GM21825 (cell line): Measurements from ENCODE around the gene KIDINS220.

Experiments
- ATAC-seq: cut with Tn5 transposase; IDR thresholded peaks from one replicate; pipeline ENCODE4 v1.9.1; 2021; ENCODE audit warnings: mild to moderate bottlenecking, moderate library complexity; ENCODE audit not compliant: unreplicated experiment

Gene KIDINS220

DNA sequence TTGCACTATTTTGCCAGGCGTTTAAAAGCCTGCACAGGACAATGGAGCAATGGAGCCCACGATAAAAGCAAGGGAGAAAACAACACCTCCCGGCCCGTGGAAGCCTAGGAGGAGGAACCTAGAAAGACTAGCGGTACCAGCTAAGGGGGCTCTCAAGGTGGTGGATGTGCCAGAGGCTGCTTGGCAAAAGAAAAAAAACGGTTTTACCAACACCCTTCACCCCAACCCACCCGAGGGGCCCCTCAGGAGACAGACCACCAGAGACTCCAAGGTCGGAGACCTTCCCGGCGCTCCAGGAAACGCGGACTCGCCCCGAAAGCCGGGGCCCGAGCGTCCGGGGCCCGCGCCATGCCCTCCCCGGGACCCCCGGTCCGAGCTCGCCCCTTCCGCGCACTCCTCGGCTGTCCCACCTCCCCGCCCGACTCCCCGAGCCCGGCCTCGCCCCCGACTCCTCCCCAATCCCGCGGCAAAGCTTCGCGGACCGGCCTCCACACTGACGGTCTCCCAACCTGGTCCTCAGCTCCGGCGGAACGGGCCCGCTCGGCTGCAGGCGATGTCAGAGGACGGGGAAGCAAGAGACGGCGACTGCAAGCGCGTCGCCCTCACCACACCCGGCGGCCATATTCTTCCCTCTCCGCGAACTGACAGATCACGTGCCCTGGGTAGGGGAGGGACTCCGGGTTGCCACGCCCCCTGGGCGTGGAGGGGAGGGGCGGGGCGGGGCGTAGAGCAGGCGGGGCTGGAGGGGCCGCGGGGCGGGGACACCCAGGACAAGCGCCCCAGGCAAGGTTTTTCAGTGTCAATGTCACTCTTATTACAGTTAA lies at the start of gene KIDINS220:
TSS of gene KIDINS220 (minus strand) at position 643 of the 824 bp plus-strand sequence. CDS start 10,520 bp downstream, outside the sequence.
- ATAC-seq, result peak; percentile 94

DNA sequence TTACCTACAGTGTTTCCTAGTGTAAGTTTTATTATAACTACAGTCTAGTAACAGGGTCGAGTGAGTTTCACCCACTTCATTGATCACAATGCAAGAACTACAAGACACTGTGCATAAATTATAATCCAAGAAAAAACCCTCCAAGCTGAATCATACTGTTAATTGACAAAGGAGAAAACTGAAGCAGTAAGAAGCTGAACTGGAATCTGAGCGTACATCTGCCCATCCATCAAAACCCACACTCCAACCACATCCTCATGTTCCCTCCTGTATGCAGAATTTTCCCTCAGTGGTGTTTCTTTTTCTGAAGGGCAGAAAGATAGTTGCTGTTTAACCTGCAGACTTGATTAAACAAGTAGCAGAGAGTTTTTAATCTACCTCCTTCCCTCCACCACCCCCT lies 49.5 kb upstream of the KIDINS220 start:
- ATAC-seq, result no peak

DNA sequence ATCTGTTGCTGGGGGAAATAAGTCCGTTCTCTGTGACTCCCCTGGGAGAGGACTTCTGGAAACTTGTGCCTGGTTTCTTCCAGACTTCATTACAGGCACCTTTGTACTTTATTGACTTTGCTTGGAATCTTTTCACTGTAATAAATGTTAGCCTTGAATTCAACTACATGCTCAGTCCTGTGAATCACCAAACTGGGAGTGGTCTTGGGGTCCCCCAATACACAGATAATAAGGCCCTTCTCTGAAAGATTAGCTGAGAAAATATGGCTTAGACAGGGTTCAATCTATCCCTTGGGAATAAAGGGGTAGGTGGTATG lies 48.7 kb upstream of the KIDINS220 start:
- ATAC-seq, result no peak

- ATAC-seq, result no peak
These were observed 48.2 kb upstream of the KIDINS220 start for GRCh38 chr2:8885449-8886201.

DNA sequence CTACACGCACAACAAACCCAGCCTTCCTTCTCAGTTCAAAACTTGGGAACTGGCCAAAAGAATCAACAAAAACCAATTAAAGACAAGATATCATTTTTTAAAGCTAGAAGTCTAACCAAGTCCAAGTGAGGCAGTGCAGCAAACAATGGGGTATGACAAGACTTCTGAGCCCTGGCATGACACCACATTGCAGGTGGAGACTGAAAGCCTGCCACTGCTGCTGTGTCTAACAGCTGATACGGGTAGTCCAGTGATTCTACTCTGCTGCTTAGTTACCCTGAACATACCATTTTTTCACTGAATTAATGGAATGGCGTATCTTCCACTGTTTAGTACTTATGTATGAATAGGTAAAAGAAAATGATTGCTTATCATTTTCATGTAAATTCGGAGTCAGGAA lies 47.4 kb upstream of the KIDINS220 start:
- ATAC-seq, result no peak

GRCh38 chr2:8882094-8882493 lies 44.7 kb upstream of the KIDINS220 start:
- no peak for ATAC-seq

DNA sequence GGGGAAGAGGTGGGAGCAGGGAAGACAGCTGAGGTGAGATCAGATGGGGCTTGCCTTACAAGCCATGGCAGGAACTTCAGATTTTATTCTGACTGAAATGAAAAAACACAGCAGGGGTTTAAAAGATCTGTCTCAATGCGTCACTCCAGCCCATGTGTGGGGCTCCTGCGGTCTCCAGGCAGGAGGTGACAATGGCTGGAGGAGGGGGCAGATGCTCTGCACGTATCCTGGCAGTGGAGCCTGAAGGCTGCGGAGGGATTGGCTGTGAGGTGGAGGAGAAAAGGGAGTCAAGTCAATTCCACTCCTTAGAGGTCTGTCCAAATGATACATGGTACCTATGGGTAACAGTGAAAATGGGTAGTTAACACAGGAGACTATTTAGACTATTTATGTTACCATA lies 40.5 kb upstream of the KIDINS220 start:
- ATAC-seq, result no peak

GRCh38 chr2:8877332-8877731 lies 39.9 kb upstream of the KIDINS220 start:
- ATAC-seq, result no peak

DNA sequence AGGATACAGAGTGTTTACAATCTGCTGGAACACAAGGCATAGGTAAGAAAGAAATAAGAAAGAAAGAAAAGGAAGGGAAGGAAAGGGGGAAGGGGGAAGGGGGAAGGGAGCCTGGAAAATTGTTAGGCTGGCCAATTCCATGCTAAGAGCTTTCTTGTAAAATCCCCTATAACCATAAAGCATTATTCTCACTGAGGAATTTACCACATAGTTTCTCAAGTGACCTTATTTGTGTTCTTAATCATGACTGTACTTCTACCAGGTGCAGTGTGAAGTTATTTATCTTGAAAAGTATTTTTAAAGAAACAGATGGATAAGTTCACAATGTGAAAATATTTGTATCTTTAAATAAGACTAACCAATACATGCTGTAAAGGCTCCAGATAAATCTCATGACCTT lies 39.2 kb upstream of the KIDINS220 start:
- ATAC-seq, result no peak

DNA sequence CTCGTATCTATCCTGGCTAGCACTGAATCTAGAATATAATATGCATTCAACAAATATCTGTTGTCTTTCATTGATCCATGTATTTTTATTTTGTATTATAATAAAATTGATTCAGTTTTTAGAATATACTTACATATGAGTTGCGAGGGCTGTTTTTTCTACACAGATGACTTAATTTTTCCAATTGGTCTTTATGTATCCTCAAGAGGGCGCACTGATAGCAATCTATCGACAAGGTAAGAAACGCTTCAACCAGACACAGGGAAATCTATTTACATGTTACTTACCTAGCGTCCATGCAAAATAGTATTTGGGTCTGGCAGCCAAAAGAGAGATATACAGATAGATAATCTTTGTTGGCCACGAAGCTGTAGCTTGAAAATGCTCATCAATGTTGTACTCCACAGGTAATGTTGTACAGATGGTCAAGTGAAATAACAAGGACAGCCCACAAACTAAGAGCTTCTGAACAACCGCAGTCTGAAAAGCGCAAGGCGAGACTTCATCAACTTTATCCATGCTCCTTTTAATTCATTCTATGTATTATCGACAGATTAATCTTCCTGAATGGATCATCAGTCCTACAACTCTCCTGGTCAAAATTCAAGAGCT lies 35.5 kb upstream of the KIDINS220 start:
- no peak for ATAC-seq

DNA sequence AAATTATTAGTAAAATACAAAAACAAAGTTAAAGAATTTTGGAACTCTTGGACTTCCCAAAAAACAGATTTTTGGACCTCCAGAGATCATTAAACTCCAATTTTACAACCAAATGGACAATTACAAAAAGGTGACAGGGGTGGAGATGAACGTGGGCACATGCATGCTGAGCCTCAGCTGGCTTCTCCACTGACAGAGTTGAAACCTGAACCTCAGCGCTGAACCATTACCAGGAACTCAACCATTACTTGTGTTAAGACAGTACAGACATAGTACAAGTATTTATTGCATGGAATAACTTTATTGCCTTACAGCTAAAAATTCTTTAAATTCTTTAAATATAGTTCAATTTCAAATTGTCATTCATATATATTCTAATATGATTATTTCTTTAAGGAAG lies 33.0 kb upstream of the KIDINS220 start:
- no peak for ATAC-seq

GRCh38 chr2:8867363-8867762 lies 29.9 kb upstream of the KIDINS220 start:
- no peak for ATAC-seq

- no peak for ATAC-seq
These were observed 26.0 kb upstream of the KIDINS220 start for GRCh38 chr2:8863331-8863953.

GRCh38 chr2:8862230-8862629 lies 24.8 kb upstream of the KIDINS220 start:
- ATAC-seq, result no peak

DNA sequence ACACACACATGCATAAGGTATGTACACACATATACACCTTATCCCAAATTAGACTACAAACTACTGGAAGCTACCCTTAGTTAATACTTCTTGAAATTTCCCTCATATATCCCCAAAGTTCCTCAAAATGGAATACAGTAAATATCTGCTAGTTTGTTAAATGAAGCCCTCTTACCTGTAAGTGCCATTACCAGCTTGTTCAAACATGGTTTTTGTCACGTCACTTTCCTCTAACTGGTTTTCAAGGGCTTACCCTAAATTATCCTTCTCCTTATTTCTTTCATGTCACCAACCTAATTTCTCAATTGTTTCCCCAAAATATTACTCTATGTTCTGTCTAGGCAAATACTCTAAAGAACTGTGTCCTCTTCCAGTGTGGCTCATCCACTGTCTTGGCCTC lies 24.4 kb upstream of the KIDINS220 start:
- no peak for ATAC-seq

- no peak for ATAC-seq
These were observed 22.8 kb upstream of the KIDINS220 start for GRCh38 chr2:8860239-8860638.

- no peak for ATAC-seq
These were observed 21.5 kb upstream of the KIDINS220 start for GRCh38 chr2:8858910-8859309.

DNA sequence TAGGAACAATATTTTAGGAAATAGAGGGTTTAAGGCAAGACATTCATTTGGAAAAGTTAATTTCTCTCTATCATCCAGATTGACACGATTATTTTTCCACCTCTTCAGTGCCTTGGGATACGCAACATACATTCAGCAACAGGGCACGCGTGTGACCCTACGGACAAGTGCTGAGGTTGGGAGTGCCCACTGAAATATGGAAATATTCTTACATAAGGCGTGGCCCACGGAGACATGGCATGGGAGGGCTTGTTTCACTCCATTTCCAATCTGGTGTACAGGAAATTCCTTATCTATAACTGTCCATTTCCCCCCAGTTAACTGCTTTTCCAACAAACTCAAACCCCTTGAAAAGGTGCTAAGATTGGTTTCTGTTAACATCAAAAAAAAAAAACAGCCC lies 20.9 kb upstream of the KIDINS220 start:
- ATAC-seq, result no peak

DNA sequence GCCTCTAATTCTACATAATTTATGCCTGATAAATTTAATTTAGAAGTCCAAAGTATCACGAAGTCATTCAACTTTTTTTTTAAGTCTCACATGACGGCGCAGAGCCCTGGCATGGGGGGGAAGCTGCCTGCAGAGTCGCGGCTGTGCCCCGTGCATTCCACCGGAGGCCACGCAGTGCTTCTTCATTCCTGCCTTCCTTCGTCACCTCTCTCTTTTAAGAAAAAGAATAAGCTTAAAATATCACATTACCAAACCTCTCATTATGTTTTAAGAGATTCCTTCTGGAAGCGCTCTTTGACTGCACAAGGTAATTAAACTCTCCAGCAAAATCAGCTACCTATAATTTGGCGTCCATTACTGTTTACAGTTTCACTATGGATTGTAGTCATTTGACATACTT lies 20.3 kb upstream of the KIDINS220 start:
- ATAC-seq, result no peak

DNA sequence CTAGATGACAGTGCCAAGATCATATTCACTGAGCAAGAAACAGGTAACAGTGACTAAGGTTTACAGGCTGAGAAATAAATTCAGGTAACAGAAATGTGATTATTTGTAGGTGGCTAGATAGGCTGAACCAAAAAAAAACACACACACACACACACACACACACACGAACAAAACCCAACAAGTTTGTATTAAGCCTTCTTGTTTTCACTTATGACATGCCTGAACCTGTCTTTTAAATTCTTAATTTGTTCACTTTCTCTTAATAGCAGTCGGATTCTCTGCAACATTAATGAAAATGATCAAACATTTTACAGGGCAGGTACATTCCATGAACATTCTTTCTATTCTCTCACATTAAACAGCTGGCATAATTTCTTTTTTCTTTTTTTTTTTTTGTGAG lies 18.8 kb upstream of the KIDINS220 start:
- ATAC-seq, result no peak

GRCh38 chr2:8855010-8855409 lies 17.6 kb upstream of the KIDINS220 start:
- ATAC-seq, result no peak

DNA sequence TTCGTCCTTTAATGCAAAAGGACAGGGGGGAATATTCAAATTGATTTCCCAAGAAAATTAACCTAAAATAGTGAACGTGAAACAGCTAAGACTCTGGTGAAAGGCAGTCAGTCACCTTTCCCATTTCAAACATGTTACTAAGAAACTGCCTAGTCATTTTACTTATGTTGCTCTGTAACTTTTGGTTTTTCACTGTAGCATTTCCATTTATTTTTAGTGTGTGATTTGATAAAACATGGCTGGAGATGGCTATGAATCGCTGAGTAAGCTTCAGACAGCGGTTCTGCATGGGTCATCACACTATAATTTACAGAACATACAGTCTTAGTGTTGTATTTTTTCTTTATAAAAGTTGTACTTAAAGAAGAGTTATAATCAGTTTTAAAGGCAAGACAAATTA lies 16.0 kb upstream of the KIDINS220 start:
- no peak for ATAC-seq
